Daoy (cell line): ENCODE data around the gene TMCO4. TPM values are rescaled to one million over a fixed set of nuclear protein-coding genes. Genes with fewer than 3 reads are reported as not detected.

ENCODE experiments used
- DNase-seq: peaks from one replicate; pipeline ENCODE4 v3.0.0-alpha.2; 2015; ENCODE audit warnings: low read depth
- total RNA-seq: library from RNA; depleted of rRNA; stranded (reverse); fragments of >200 nt; shearing (Covaris generic); gene quantifications from 2 replicates; pipeline ENCODE4 v1.2.3, GENCODE V29; 2014

Gene TMCO4
- total RNA-seq, 1 experiment from 2014 or later = 8.1 TPM

DNA sequence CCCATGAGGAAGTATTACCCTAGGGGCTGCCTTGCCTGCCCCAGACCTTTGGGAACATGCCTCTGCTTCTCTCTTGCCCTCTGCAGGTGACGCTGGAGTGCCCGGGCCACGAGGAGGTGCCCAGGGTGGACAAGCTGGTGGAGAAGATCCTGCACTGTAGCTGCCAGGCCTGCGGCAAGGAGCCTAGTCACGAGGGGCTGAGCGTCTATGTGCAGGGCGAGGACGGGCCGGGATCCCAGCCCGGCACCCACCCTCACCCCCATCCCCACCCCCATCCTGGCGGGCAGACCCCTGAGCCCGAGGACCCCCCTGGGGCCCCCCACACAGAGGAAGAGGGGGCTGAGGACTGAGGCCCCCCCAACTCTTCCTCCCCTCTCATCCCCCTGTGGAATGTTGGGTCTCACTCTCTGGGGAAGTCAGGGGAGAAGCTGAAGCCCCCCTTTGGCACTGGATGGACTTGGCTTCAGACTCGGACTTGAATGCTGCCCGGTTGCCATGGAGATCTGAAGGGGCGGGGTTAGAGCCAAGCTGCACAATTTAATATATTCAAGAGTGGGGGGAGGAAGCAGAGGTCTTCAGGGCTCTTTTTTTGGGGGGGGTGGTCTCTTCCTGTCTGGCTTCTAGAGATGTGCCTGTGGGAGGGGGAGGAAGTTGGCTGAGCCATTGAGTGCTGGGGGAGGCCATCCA, 142.8 kb downstream of the TMCO4 start:
- DNase-seq = no peak

- DNase-seq = no peak
These were observed 143.5 kb downstream of the TMCO4 start for GRCh38 chr1:19656134-19656779.

- DNase-seq = no peak
These were observed 144.0 kb downstream of the TMCO4 start for GRCh38 chr1:19655718-19656080.

GRCh38 chr1:19654886-19655717, 144.6 kb downstream of the TMCO4 start:
- no peak for DNase-seq

GRCh38 chr1:19654386-19654785, 145.3 kb downstream of the TMCO4 start:
- peak; percentile 79 for DNase-seq

GRCh38 chr1:19651141-19651737, 148.5 kb downstream of the TMCO4 start:
- DNase-seq = peak; percentile 69

DNA sequence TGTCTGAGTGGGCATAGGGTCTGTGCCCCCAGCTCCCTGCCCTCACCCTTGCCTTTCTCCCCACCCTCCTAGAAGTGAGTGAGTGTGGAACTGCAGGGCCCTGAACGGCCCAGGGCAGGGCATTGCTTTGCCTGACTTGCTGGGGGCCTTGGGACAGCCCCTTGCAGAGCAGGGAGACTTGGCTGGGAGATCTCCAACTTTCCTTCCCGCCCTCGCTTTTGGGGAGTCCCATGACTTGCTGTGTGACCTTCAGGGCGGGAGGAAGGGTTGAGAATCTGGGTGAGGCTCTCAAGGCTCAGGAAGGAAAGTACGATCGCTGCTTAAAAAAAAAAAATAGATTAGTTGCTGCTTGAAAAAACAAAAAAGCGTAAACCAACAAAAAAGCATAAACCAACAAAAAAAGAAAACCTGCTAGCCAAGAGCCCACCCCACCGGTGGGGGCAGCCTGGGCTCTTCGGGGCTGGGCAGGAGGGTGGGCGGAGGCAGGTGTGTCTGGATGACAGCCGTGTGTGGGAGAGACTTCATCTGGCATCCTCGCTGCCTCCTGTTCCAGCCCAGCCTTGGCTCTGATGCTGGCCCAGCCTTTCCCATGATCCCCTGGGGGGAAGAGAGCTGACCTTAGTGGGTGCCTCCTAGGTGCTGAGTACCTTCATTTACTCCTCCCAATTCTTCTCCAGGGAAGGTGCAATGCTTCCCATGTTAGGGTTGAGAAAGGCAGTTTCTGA, 149.1 kb downstream of the TMCO4 start:
- DNase-seq = no peak

DNA sequence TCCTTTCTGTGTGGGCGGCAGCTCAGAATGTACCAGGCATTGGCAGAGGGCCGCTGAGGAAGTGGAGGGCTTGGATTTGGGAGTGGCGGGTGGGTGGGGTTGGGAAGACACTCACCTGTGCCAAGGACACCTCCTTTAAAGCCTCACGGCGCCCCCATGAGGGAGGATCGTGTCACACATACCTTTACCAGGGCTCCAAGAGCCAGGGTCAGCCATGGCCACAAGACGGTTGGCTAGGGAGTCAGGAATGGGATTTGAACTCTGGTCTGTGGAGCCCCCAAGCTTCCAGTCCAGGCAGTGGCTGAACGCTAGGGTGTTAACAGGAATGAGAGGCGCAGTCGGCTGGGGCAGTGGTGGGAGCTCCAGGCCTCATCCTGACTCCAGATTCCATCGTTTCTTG, 151.0 kb downstream of the TMCO4 start:
- DNase-seq = peak; percentile 57

DNA sequence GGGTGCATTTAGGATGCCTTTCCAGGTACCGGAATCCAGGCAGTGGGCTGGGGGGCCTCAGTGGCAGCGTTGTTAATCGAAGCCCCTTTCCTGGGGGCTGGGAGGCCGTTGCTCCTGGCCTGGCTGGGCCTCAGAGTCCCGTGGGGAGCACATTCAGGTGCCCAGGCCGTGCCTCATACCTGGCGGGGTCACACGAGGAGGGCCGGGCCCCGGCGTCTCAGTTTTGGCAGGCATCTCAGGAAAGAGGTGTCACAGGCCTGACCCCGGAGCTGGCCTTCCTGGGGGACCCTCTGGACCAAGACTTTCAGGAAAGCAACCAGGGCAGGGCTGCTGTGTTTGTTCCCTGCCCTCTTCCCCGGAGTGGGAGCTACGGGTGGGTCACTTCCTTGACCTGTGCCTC, 151.5 kb downstream of the TMCO4 start:
- no peak for DNase-seq

DNA sequence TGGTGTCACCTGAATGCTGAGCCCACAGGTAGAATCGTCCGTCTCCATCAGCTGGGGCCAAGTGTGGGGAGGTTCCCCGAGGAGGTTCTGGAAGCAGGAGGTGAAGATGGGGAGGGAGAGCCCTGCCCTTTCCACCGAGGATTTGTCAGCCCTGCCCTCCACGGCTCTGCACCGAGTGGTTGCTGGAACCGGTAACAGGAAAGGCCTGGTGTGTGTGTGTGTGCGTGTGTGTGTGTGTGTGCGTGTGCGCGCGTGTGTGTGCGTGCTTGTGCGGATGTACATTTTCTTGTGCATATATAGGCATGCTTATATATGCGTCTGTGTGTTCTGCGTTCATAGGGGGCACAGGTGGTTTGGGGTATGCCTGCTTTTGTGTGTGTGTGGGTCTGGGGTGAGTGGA, 152.1 kb downstream of the TMCO4 start:
- no peak for DNase-seq

GRCh38 chr1:19646377-19647319, 153.1 kb downstream of the TMCO4 start:
- no peak for DNase-seq

DNA sequence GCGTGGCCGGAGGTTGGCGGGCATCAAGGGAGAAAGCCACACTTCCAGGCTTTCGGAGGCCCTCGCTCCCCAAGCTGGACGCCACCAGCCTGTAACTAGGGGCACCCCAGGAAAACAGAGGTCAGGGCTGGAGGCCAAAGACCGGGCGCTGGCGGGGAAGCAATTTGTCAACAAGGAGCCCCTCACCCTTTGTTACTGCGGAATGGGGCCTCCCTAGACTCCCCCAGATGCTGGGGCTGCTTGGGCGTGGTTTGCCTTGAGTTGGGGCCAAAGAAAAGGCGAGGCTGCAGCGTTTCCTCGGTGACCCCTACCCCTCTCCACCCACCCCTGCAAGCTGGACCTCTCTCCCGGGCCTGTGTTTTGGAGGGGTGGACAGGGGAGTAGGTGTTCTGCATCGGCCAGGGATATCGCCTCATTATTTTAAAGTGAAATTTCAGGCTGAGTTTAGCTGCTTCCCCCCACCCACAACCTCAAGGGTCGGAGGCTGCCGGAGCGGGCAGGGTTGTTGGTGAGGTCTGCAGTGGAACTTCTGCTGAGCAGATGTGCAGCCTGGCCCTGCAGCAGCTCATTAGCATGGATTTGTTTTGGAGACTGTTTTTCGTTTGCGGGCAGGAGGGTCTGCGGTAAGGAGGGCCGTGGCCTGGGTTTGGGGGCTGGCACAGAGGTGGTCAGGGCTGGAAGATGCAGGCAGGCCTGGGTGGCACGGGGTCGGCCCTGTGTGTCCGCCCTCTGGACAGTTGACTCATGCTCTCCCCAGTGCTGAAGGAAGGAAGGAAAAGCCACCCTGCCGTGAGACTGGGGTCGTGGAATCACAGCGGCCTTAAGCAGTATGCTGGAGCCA, 154.1 kb downstream of the TMCO4 start:
- DNase-seq = no peak

DNA sequence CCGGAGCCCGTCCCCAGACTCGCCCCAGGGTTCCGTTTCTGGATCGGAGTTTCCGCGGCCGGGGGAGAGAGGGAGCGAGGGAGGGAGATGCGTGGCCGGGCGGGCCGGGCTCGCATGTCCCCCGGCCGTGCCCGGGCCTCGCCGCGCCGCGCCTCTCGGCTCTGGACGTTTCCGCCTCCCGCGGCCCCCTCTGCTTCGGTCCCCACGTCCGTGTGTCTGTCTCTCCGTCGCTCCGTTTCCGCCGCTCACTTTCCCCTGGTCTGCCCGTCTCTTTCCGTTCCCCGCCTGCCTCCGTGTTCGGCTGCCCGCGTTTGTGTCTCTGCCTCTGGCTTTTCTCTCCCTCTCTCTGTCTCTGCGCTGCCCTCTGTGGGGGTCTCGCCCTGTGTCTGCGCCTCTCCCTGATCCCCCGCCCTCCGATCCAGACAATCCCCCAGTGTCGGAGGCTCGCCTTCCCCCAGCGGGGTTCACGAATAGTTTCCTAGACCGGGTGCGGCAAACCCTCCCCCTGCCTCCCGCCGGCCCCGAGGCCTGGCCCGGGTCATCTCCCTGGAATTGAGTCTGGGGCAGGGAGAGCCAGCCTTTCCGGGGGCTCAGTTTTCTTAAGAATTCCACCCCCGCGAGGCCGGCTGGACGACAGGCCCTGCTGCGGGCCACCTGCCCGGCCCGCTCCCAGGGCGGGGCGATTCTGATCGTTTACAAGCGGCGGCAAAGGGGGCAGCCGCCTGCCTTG, 154.9 kb downstream of the TMCO4 start:
- peak; percentile 75 for DNase-seq

- DNase-seq = no peak
These were observed 155.4 kb downstream of the TMCO4 start for GRCh38 chr1:19644395-19644680.

DNA sequence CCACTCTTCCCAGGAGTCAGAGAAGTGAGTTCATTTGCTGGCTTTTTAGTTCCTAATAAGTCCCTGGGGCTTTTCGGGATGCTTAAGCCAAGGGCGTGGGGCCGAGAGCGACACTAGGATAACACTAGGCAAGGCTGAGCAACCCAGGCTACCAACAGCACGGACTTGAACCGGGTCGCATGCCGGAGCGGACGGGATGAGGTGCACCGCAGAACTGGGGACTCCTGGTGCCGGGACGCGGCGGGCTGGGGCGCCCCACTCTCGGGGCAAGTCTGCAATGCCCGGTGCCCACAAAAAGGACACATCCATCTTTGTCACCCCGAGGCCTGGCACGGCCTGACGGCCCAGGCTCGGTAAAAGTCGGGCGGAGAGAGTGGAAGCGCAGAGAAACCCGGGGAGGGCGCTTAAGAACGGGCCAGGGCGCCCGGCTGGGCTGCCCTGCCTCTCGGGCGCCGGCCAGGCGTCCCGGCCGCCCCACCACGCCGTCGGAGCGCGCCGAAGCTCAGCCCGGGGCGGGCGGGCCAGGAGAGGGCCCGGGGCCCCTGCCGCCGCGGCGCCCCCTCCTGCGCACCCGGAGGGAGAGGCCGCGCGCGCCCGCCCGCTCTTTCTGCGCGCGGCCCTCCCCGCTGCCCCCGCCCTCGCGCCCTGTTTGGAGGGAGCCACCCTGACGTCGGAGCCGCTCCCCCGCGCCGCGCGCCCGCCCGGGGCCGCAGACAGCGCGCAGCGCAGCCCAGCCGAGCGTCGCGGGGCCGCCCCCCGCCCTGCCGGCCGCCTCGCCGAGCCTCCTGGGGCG, 155.9 kb downstream of the TMCO4 start, which contains the start of gene NBL1:
Gene NBL1 (plus strand): TSS at position 710 of the 793 bp plus-strand sequence. CDS start 10,720 bp downstream, outside the sequence.
- peak; percentile 74 for DNase-seq

- peak; percentile 70 for DNase-seq
These were observed 156.6 kb downstream of the TMCO4 start for GRCh38 chr1:19643121-19643520.

DNA sequence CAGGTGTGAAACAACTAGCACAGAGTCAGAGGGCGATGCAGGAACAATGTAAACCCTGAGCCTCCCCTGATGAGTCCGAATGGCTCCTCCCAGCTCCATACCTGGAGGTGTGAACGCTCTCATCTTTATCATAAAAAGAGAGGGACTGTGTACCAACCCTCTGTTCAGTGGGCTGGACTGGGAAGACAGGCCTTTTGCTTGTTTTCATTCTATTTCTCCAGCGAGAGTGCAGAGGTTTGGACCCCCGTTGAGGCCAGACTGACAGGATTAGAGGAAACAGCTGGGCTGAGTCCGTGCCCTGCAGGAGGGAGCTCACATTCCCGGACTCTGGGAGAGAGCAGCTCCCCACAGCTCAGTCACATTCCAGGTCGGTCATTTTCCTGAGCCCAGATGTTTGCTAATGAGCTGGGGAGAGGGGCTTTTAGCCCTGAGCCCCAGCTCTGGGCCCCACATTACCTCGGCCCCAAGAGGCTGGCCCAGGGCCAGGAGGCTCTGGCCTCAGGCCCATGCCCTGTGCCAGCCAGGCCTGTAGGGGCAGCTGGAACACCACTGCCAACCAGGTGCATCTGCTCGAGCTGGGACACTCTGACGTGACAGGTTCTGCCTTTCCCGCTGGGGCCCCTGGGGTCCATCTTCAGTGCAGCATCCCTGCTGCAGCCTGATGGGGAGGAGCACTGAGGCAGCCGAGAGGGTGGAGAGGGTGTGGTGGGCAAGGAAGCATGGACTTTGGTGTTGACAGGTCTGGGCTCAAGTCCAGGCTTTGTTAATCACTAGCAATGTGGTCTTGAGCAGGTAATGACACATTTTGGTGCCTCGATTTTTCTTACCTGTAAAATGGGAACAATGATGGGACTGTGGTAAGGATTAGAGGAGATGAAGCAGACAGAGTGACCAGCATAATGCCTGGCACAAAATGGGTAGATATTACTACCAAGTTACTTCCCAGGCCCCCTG, 159.1 kb downstream of the TMCO4 start:
- DNase-seq = peak; percentile 59
